MCF 10A (cell line): ENCODE data around the gene KRTAP17-1. TPM values are rescaled to one million over a fixed set of nuclear protein-coding genes. Genes with fewer than 3 reads are reported as not detected.

Experiments used
- BruUV-seq: library from RNA; stranded (reverse); fragments of 400-500 nt; replicated peaks from 2 replicates; lab custom pipeline; 2021; lab: Mats Ljungman, UMichigan
- CTCF ChIA-PET: fragments of 300-600 bp; sonication (Branson Sonifier 250); formaldehyde crosslinking; extraction: SDS; loops from one replicate; lab custom pipeline; 2021; ENCODE audit warnings: antibody characterized with exemption, inconsistent platforms; lab: Yijun Ruan, JAX
- POLR2A ChIA-PET: fragments of 300-600, 350-650 bp; sonication (Branson Sonifier 250); formaldehyde crosslinking; extraction: SDS; loops from one replicate; lab custom pipeline; 2020; ENCODE audit warnings: antibody characterized with exemption, inconsistent platforms; lab: Yijun Ruan, JAX
- DNase-seq: peaks from one replicate; pipeline ENCODE4 v3.0.0-alpha.2; 2018; ENCODE audit not compliant: unreplicated experiment
- H3K27ac Mint-ChIP-seq: one replicate; pipeline ENCODE4 v1.8.0; 2022; ENCODE audit warnings: mild to moderate bottlenecking, low read depth, mixed read lengths; ENCODE audit not compliant: unreplicated experiment
- H3K27me3 Mint-ChIP-seq: one replicate; pipeline ENCODE4 v1.8.0; 2022; ENCODE audit warnings: mixed read lengths; ENCODE audit not compliant: insufficient read depth, unreplicated experiment
- H3K36me3 Mint-ChIP-seq: one replicate; pipeline ENCODE4 v1.8.0; 2022; ENCODE audit warnings: mild to moderate bottlenecking, moderate library complexity, mixed read lengths; ENCODE audit not compliant: insufficient read depth, unreplicated experiment
- H3K4me1 Mint-ChIP-seq: one replicate; pipeline ENCODE4 v1.8.0; 2022; ENCODE audit warnings: mixed read lengths; ENCODE audit not compliant: insufficient read depth, unreplicated experiment
- H3K4me3 Mint-ChIP-seq: one replicate; pipeline ENCODE4 v1.8.0; 2022; ENCODE audit warnings: mild to moderate bottlenecking, moderate library complexity, mixed read lengths; ENCODE audit not compliant: unreplicated experiment
- H3K9me3 Mint-ChIP-seq: one replicate; pipeline ENCODE4 v1.8.0; 2022; ENCODE audit warnings: mixed read lengths; ENCODE audit not compliant: unreplicated experiment
- CTCF ChIP-seq: fragments of 200-600 bp; IDR thresholded peaks from one replicate; pipeline ENCODE4 v1.8.0; 2022; ENCODE audit warnings: antibody characterized with exemption, mild to moderate bottlenecking; ENCODE audit not compliant: unreplicated experiment
- intact Hi-C: fragments of 100-400 bp; cut with micrococcal nuclease; formaldehyde crosslinking; loops from 2 replicates; pipeline ENCODE4 v1.14.1; 2022
- total RNA-seq: library from RNA; stranded (reverse); gene quantifications from 2 replicates; pipeline ENCODE4 v1.2.3, GENCODE V29; 2022

Gene KRTAP17-1
- total RNA-seq, 1 experiment from 2014 or later, result not detected

GRCh38 chr17:41338961-41339485 lies 23.5 kb upstream of the KRTAP17-1 start:
- ChIA-PET CTCF (interaction anchor here (0.6 to 1.0 kb wide), 3 partner anchors 15 to 210 kb away, joined by 3 to 4 read pairs (median 3); no protein-coding TSS in a partner anchor), POLR2A (interaction anchor here (0.6 to 0.9 kb wide), 4 partner anchors 9 to 180 kb away, joined by 3 to 4 read pairs (median 4); partner anchors contain the start of gene KRT15)
- Mint-ChIP-seq H3K27ac (peak overlapping the region; percentile 77), H3K36me3 (no peaks in the 10 kb centered on the region), H3K27me3 (peaks cover 11% of the 10 kb centered on the region), H3K4me1 (peaks cover 11% of the 10 kb centered on the region), H3K9me3 (no peaks in the 10 kb centered on the region), H3K4me3 (no peak overlapping the region)
- no peak for TF ChIP-seq CTCF
- intact Hi-C loops, result no loop called here
- DNase-seq, result peak; percentile 55
- no TSS peak for BruUV-seq

GRCh38 chr17:41335747-41336146 lies 20.2 kb upstream of the KRTAP17-1 start:
- Mint-ChIP-seq H3K4me3 (no peak overlapping the region), H3K36me3 (no peaks in the 10 kb centered on the region), H3K9me3 (no peaks in the 10 kb centered on the region), H3K27ac (no peak overlapping the region), H3K4me1 (peaks cover 11% of the 10 kb centered on the region), H3K27me3 (peaks cover 11% of the 10 kb centered on the region)
- BruUV-seq, result no TSS peak
- no peak for TF ChIP-seq CTCF
- DNase-seq, result no peak
- intact Hi-C loops, result no loop called here
- CTCF ChIA-PET, result interaction anchor here (1.0 kb wide), 1 partner anchor 13 kb away, joined by 4 read pairs; no protein-coding TSS in a partner anchor
- POLR2A ChIA-PET, result no interaction called here

GRCh38 chr17:41334385-41335305 lies 19.1 kb upstream of the KRTAP17-1 start:
- H3K4me3 Mint-ChIP-seq, result no peak overlapping the region

More at GRCh38 chr17:41334385-41335305, 19.1 kb upstream of the KRTAP17-1 start:
- no TSS peak for BruUV-seq
- peaks cover 11% of the 10 kb centered on the region for H3K27me3 Mint-ChIP-seq
- H3K4me1 Mint-ChIP-seq, result peaks cover 10% of the 10 kb centered on the region
- H3K9me3 Mint-ChIP-seq, result no peaks in the 10 kb centered on the region
- TF ChIP-seq CTCF, result no peak
- no peaks in the 10 kb centered on the region for H3K36me3 Mint-ChIP-seq
- CTCF ChIA-PET, result interaction anchor here (0.9 kb wide), 1 partner anchor 14 kb away, joined by 3 read pairs; no protein-coding TSS in a partner anchor
- no peak for DNase-seq
- POLR2A ChIA-PET, result no interaction called here
- intact Hi-C loops, result no loop called here
- H3K27ac Mint-ChIP-seq, result no peak overlapping the region
